SK-N-SH (cell line): ENCODE data around the gene CCDC122. TPM values are rescaled to one million over a fixed set of nuclear protein-coding genes. Genes with fewer than 3 reads are reported as not detected.

Experiments used
- CHD2 ChIP-seq: fragments of 150-350 bp; IDR thresholded peaks from 2 replicates; pipeline ENCODE4 v1.6.1; 2018; ENCODE audit warnings: low read length; ENCODE audit not compliant: partially characterized antibody
- ELF1 ChIP-seq: IDR thresholded peaks from 2 replicates; pipeline ENCODE4 v1.4.0; 2012
- FOSL2 ChIP-seq: IDR thresholded peaks from 2 replicates; pipeline ENCODE4 v1.4.0; 2012; ENCODE audit warnings: low read depth, mild to moderate bottlenecking, moderate library complexity, borderline replicate concordance
- FOXJ3 ChIP-seq: sonication (generic); formaldehyde crosslinking; IDR thresholded peaks from 2 replicates; pipeline ENCODE4 v1.5.1; 2020; ENCODE audit warnings: mild to moderate bottlenecking, missing genetic modification reagents
- GABPA ChIP-seq: IDR thresholded peaks from 2 replicates; pipeline ENCODE4 v1.4.0; 2012; ENCODE audit warnings: low read depth, mild to moderate bottlenecking
- GATA2 ChIP-seq: sonication (generic); formaldehyde crosslinking; IDR thresholded peaks from 2 replicates; pipeline ENCODE4 v1.5.0; 2020; ENCODE audit warnings: mild to moderate bottlenecking, missing genetic modification reagents
- JUND ChIP-seq: IDR thresholded peaks from 2 replicates; pipeline ENCODE4 v1.4.0; 2012
- MEF2A ChIP-seq: IDR thresholded peaks from 2 replicates; pipeline ENCODE4 v1.4.0; 2012; ENCODE audit warnings: low read depth, borderline replicate concordance
- MXI1 ChIP-seq: IDR thresholded peaks from 2 replicates; pipeline ENCODE4 v1.6.1; 2012; ENCODE audit warnings: mild to moderate bottlenecking, low read depth, low read length, improper control_type of control experiment
- NRF1 ChIP-seq: IDR thresholded peaks from 2 replicates; pipeline ENCODE4 v1.6.1; 2012; ENCODE audit warnings: low read depth, mild to moderate bottlenecking, low read length
- RCOR1 ChIP-seq: fragments of 150-350 bp; IDR thresholded peaks from 2 replicates; pipeline ENCODE4 v1.6.1; 2017; ENCODE audit warnings: antibody characterized with exemption, low read length
- RFX5 ChIP-seq: IDR thresholded peaks from 2 replicates; pipeline ENCODE4 v1.6.1; 2012; ENCODE audit warnings: mild to moderate bottlenecking, improper control_type of control experiment, low read length
- SIN3A ChIP-seq: IDR thresholded peaks from 2 replicates; pipeline ENCODE4 v1.6.1; 2012; ENCODE audit warnings: low read depth, mild to moderate bottlenecking, low read length, moderate library complexity, borderline replicate concordance
- TAF1 ChIP-seq: IDR thresholded peaks from 2 replicates; pipeline ENCODE4 v1.6.1; 2012; ENCODE audit warnings: low read depth, mild to moderate bottlenecking, low read length, moderate library complexity, borderline replicate concordance
- TEAD4 ChIP-seq: IDR thresholded peaks from 2 replicates; pipeline ENCODE4 v1.4.0; 2012; ENCODE audit warnings: mild to moderate bottlenecking, borderline replicate concordance; ENCODE audit not compliant: insufficient read depth
- polyA plus RNA-seq, 3 experiments: library from polyadenylated mRNA; depleted of rRNA; stranded (reverse); fragments of >200 nt; gene quantifications; 2 replicates each; pipeline ENCODE4 v1.2.3, GENCODE V29; 2012
- TF ChIP-seq, protein P1 (sequence below): IDR thresholded peaks from 2 replicates; pipeline ENCODE4 v1.6.1; 2012; ENCODE audit warnings: mild to moderate bottlenecking, low read depth, low read length, moderate library complexity
- TF ChIP-seq, protein P2 (sequence below): IDR thresholded peaks from 2 replicates; pipeline ENCODE4 v1.4.0; 2012; ENCODE audit warnings: low read depth, borderline replicate concordance
- TF ChIP-seq, protein P3 (sequence below): fragments of 200-600 bp; sonication (generic); IDR thresholded peaks from 2 replicates; pipeline ENCODE4 v1.6.1; 2017; ENCODE audit warnings: antibody characterized with exemption, mild to moderate bottlenecking, moderate library complexity
- TF ChIP-seq, protein P4 (sequence below): IDR thresholded peaks from 2 replicates; pipeline ENCODE4; 2012
- TF ChIP-seq, protein P5 (sequence below): fragments of 150-350 bp; IDR thresholded peaks from 2 replicates; pipeline ENCODE4 v1.6.1; 2016; ENCODE audit warnings: mild to moderate bottlenecking, low read depth, low read length
- TF ChIP-seq, protein P6 (sequence below): IDR thresholded peaks from 2 replicates; pipeline ENCODE4 v1.4.0; 2012; ENCODE audit warnings: low read depth

Gene CCDC122
- polyA plus RNA-seq, 1 of the 3 experiments (the other 2 are of a cell fraction): 1.4 TPM

DNA sequence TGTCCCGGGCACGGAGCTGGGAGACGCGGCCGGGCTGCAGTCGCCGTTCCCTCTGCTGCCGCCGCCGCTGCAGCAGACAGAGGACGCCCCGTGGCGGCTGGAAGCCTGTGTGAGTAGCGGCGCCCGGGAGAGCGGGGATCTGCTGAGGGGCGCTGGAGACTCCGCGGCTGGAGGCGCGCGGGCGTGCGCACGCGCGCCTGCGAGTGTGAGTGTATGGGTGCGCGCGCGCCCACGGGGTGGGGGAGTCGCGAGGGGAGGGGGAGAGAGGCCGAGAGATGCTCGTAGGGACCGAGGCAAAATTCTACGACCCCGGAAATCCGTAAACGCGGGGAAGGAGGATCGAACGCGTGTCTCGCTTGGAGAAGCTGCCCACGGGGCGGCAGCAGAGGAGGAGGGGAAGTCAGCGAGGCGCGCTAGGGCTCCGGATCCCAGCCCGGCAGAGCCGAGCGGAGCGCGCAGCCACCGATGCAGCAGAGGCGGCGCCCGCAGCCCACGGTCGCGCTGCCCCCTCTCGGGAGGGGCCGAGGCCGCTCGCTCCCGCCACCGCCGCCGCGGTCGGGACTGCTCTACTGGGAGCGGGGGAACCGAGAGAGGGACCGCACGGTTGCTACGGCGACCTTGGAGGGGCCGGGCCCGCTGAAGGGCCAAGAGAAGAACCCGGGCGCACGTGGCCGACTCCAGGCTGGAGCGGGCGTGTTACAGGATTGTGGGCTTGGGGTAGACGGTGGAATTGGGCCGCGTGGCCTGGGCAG lies 92.6 kb downstream of the CCDC122 start, which contains the start of gene ENOX1 (continued):
- TF ChIP-seq, protein P1, sequence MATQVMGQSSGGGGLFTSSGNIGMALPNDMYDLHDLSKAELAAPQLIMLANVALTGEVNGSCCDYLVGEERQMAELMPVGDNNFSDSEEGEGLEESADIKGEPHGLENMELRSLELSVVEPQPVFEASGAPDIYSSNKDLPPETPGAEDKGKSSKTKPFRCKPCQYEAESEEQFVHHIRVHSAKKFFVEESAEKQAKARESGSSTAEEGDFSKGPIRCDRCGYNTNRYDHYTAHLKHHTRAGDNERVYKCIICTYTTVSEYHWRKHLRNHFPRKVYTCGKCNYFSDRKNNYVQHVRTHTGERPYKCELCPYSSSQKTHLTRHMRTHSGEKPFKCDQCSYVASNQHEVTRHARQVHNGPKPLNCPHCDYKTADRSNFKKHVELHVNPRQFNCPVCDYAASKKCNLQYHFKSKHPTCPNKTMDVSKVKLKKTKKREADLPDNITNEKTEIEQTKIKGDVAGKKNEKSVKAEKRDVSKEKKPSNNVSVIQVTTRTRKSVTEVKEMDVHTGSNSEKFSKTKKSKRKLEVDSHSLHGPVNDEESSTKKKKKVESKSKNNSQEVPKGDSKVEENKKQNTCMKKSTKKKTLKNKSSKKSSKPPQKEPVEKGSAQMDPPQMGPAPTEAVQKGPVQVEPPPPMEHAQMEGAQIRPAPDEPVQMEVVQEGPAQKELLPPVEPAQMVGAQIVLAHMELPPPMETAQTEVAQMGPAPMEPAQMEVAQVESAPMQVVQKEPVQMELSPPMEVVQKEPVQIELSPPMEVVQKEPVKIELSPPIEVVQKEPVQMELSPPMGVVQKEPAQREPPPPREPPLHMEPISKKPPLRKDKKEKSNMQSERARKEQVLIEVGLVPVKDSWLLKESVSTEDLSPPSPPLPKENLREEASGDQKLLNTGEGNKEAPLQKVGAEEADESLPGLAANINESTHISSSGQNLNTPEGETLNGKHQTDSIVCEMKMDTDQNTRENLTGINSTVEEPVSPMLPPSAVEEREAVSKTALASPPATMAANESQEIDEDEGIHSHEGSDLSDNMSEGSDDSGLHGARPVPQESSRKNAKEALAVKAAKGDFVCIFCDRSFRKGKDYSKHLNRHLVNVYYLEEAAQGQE: no peak
- TF ChIP-seq, protein P2, sequence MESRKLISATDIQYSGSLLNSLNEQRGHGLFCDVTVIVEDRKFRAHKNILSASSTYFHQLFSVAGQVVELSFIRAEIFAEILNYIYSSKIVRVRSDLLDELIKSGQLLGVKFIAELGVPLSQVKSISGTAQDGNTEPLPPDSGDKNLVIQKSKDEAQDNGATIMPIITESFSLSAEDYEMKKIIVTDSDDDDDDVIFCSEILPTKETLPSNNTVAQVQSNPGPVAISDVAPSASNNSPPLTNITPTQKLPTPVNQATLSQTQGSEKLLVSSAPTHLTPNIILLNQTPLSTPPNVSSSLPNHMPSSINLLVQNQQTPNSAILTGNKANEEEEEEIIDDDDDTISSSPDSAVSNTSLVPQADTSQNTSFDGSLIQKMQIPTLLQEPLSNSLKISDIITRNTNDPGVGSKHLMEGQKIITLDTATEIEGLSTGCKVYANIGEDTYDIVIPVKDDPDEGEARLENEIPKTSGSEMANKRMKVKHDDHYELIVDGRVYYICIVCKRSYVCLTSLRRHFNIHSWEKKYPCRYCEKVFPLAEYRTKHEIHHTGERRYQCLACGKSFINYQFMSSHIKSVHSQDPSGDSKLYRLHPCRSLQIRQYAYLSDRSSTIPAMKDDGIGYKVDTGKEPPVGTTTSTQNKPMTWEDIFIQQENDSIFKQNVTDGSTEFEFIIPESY: no peak
- TF ChIP-seq RCOR1 (no peak), FOXJ3 (CRISPR knock-in tag) (no peak), SIN3A (no peak), GABPA (no peak), TEAD4 (no peak), CHD2 (no peak), RFX5 (no peak), GATA2 (CRISPR knock-in tag) (no peak), MXI1 (peak; percentile 82), JUND (no peak), FOSL2 (no peak), MEF2A (no peak), ELF1 (no peak), TAF1 (peak; percentile 27; the same call in 1 of the 2 replicates), NRF1 (peak; percentile 75)
- TF ChIP-seq, protein P3, sequence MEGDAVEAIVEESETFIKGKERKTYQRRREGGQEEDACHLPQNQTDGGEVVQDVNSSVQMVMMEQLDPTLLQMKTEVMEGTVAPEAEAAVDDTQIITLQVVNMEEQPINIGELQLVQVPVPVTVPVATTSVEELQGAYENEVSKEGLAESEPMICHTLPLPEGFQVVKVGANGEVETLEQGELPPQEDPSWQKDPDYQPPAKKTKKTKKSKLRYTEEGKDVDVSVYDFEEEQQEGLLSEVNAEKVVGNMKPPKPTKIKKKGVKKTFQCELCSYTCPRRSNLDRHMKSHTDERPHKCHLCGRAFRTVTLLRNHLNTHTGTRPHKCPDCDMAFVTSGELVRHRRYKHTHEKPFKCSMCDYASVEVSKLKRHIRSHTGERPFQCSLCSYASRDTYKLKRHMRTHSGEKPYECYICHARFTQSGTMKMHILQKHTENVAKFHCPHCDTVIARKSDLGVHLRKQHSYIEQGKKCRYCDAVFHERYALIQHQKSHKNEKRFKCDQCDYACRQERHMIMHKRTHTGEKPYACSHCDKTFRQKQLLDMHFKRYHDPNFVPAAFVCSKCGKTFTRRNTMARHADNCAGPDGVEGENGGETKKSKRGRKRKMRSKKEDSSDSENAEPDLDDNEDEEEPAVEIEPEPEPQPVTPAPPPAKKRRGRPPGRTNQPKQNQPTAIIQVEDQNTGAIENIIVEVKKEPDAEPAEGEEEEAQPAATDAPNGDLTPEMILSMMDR: peak; percentile 31; the same call in 1 of the 2 replicates
- TF ChIP-seq, protein P4, sequence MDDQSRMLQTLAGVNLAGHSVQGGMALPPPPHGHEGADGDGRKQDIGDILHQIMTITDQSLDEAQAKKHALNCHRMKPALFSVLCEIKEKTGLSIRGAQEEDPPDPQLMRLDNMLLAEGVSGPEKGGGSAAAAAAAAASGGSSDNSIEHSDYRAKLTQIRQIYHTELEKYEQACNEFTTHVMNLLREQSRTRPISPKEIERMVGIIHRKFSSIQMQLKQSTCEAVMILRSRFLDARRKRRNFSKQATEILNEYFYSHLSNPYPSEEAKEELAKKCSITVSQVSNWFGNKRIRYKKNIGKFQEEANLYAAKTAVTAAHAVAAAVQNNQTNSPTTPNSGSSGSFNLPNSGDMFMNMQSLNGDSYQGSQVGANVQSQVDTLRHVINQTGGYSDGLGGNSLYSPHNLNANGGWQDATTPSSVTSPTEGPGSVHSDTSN: no peak
- TF ChIP-seq, protein P5, sequence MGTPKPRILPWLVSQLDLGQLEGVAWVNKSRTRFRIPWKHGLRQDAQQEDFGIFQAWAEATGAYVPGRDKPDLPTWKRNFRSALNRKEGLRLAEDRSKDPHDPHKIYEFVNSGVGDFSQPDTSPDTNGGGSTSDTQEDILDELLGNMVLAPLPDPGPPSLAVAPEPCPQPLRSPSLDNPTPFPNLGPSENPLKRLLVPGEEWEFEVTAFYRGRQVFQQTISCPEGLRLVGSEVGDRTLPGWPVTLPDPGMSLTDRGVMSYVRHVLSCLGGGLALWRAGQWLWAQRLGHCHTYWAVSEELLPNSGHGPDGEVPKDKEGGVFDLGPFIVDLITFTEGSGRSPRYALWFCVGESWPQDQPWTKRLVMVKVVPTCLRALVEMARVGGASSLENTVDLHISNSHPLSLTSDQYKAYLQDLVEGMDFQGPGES: no peak
- TF ChIP-seq, protein P6, sequence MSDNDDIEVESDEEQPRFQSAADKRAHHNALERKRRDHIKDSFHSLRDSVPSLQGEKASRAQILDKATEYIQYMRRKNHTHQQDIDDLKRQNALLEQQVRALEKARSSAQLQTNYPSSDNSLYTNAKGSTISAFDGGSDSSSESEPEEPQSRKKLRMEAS: peak; percentile 75
- TF ChIP-seq, all 33 proteins: peak for 9
